ENCODE measurements around the gene TRIAP1. TPM values are rescaled to one million over a fixed set of nuclear protein-coding genes. Genes with fewer than 3 reads are reported as not detected.
"Not testable (repeated sequence)": the region's sequence is repeated elsewhere in the genome, so short reads cannot be mapped to it uniquely, and the experiment has no call there.

TRIAP1 gene
- total RNA-seq, 1 experiment from 2014 or later = 50.2 TPM

DNA sequence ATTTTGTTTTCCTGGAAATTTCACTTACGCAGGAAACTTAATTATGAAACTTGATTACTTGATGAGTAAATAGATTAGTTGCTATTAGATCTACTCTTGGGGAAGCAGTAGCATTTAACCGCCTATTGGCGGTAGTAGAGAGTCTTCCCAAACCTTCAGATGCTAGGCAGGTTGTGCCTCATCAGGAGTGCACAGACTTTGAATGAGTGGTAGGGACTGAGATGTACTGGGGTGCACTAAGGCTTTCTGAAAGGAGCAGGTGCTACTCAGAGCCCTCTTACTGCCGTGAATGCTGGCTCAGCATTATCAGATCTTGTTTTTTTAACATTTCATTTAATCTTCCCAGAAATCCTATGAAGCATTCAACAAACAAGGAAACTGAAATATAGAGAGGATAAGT is 7.8 kb upstream of the TRIAP1 start:
- POLR2A ChIA-PET = interaction anchor here (0.8 to 1.9 kb wide), 3 partner anchors 13 to 16 kb away, joined by 3 to 6 read pairs (median 4); partner anchors contain the start of gene COX6A1

DNA sequence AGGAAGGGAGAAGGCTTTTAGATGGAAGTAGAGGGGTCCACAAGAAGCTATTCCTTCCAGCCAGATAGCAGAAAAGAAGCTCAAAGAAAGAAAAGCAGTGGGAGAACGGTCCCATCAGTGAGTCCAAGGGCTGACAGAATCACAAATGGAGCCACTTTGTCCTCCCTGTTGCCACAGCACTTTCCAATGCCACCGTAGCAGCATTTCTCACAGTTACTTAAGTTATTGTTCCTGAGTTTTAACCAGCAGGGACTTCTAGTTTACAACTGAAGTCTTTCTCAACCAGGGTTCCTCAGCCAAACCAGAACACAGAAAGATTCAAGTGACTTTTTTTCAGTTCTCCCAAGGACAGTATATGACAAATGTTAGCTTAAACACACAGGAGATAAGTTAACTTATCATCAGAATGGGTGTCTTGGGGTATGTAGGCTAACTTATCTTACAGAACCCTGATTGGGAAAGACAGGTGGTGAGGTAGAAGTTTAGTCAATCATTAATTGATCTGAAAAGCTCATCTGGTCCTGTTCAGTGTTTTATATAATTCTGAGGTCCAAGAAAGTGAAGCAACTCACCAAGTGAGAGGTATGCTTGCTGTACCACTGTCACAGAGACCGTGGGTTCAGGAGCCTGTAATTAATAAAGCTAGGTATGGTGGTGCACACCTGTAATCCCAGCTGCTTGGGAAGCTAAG is 7.0 kb upstream of the TRIAP1 start:
- TF ChIP-seq, protein P1, sequence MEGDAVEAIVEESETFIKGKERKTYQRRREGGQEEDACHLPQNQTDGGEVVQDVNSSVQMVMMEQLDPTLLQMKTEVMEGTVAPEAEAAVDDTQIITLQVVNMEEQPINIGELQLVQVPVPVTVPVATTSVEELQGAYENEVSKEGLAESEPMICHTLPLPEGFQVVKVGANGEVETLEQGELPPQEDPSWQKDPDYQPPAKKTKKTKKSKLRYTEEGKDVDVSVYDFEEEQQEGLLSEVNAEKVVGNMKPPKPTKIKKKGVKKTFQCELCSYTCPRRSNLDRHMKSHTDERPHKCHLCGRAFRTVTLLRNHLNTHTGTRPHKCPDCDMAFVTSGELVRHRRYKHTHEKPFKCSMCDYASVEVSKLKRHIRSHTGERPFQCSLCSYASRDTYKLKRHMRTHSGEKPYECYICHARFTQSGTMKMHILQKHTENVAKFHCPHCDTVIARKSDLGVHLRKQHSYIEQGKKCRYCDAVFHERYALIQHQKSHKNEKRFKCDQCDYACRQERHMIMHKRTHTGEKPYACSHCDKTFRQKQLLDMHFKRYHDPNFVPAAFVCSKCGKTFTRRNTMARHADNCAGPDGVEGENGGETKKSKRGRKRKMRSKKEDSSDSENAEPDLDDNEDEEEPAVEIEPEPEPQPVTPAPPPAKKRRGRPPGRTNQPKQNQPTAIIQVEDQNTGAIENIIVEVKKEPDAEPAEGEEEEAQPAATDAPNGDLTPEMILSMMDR (IDR thresholded peaks at IDR 0.05; ENCODE audit: unreplicated experiment) = no peak
- Mint-ChIP-seq H3K27me3 (ENCODE audit: insufficient read depth, unreplicated experiment) (no peaks in the 10 kb centered on the region), H3K4me3 (ENCODE audit: unreplicated experiment) (no peak overlapping the region), H3K27ac (ENCODE audit: low read depth, unreplicated experiment) (no peak overlapping the region), H3K36me3 (ENCODE audit: insufficient read depth, unreplicated experiment) (peaks cover 84% of the 10 kb centered on the region), H3K9me3 (ENCODE audit: unreplicated experiment) (no peaks in the 10 kb centered on the region), H3K4me1 (ENCODE audit: insufficient read depth, unreplicated experiment) (no peaks in the 10 kb centered on the region)
- no peak for DNase-seq (ENCODE audit: unreplicated experiment)
- intact Hi-C loops (cut with micrococcal nuclease) = no loop called here
- CTCF ChIA-PET = interaction anchor here (0.5 to 2.6 kb wide), 13 partner anchors 9 to 130 kb away, joined by 3 to 13 read pairs (median 4); partner anchors contain the start of gene SRSF9
- POLR2A ChIA-PET = interaction anchor here (0.7 to 1.9 kb wide), 4 partner anchors 13 to 662 kb away, joined by 3 to 6 read pairs (median 4); partner anchors contain the start of gene COX6A1
- BruUV-seq (replicated peaks) = no TSS peak

More for the DNA sequence above, 7.8 kb upstream of the TRIAP1 start:
- TF ChIP-seq, protein P1 (IDR thresholded peaks at IDR 0.05; ENCODE audit: unreplicated experiment) = peak; percentile 58
- peaks cover 80% of the 10 kb centered on the region for H3K36me3 Mint-ChIP-seq (ENCODE audit: insufficient read depth, unreplicated experiment)
- CTCF ChIA-PET = interaction anchor here (0.5 to 5.8 kb wide), 10 partner anchors 11 to 720 kb away, joined by 3 to 42 read pairs (median 4); partner anchors contain the start of gene SRSF9
- no peak overlapping the region for H3K27ac Mint-ChIP-seq (ENCODE audit: low read depth, unreplicated experiment)
- H3K4me3 Mint-ChIP-seq (ENCODE audit: unreplicated experiment) = no peak overlapping the region
- DNase-seq (ENCODE audit: unreplicated experiment) = peak; percentile 46
- BruUV-seq (replicated peaks) = no TSS peak
- no peaks in the 10 kb centered on the region for H3K9me3 Mint-ChIP-seq (ENCODE audit: unreplicated experiment)
- no peaks in the 10 kb centered on the region for H3K27me3 Mint-ChIP-seq (ENCODE audit: insufficient read depth, unreplicated experiment)
- no peaks in the 10 kb centered on the region for H3K4me1 Mint-ChIP-seq (ENCODE audit: insufficient read depth, unreplicated experiment)
- intact Hi-C loops (cut with micrococcal nuclease) = no loop called here

DNA sequence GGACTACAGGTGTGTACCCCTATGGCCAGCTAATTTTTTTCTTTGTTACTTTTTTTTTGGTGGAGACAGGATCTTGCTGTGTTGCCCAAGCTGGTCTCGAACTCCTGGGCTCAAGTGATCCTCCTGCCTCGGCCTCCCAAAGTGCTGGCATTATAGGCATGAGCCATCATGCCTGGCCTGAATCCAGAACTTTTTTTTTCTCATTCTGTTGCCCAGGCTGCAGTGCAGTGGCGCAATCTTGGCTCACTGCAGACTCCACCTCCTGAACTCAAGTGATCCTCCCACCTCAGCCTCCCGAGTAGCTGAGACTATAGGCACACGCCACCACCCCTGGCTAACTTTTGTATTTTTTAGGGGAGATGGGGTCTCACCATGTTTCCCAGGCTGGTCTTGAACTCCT is 6.3 kb upstream of the TRIAP1 start:
- H3K27me3 Mint-ChIP-seq (ENCODE audit: insufficient read depth, unreplicated experiment); H3K27ac Mint-ChIP-seq (ENCODE audit: low read depth, unreplicated experiment); intact Hi-C loops (cut with micrococcal nuclease); BruUV-seq (replicated peaks); H3K4me3 Mint-ChIP-seq (ENCODE audit: unreplicated experiment); H3K9me3 Mint-ChIP-seq (ENCODE audit: unreplicated experiment); H3K4me1 Mint-ChIP-seq (ENCODE audit: insufficient read depth, unreplicated experiment): not testable (repeated sequence)
- POLR2A ChIA-PET = interaction anchor here (0.7 to 2.0 kb wide), 4 partner anchors 14 to 663 kb away, joined by 3 to 6 read pairs (median 4); partner anchors contain the start of gene COX6A1
- H3K36me3 Mint-ChIP-seq (ENCODE audit: insufficient read depth, unreplicated experiment) = peaks cover 83% of the 10 kb centered on the region
- DNase-seq (ENCODE audit: unreplicated experiment) = peak; percentile 68
- CTCF ChIA-PET = interaction anchor here (0.6 to 2.6 kb wide), 10 partner anchors 10 to 130 kb away, joined by 3 to 13 read pairs (median 6); partner anchors contain the start of gene SRSF9

DNA sequence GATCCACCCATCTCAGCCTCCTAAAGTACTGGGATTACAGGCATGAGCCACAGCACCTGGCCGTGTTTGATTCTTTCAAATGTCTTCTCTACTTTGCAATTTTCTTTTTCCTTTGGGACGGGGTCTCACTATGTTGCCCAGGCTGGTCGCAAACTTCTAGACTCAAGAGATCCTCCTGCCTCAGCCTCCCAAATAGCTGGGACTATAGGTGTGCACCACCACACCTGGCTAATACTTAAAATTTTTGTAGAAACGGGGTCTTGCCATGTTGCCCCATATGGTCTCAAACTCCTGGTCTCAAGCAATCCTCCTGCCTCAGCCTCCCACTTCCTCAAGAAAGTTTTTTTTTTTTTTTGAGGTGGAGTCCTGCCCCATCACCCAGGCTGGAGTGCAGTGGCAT is 1.8 kb upstream of the TRIAP1 start:
- no TSS peak for BruUV-seq (replicated peaks)
- peak overlapping the region; percentile 100 for H3K4me3 Mint-ChIP-seq (ENCODE audit: unreplicated experiment)
- TF ChIP-seq, protein P1 (IDR thresholded peaks at IDR 0.05; ENCODE audit: unreplicated experiment) = no peak
- peaks cover 64% of the 10 kb centered on the region for H3K36me3 Mint-ChIP-seq (ENCODE audit: insufficient read depth, unreplicated experiment)
- intact Hi-C loops (cut with micrococcal nuclease) = no loop called here
- no peak for DNase-seq (ENCODE audit: unreplicated experiment)
- peaks cover 7% of the 10 kb centered on the region for H3K4me1 Mint-ChIP-seq (ENCODE audit: insufficient read depth, unreplicated experiment)
- ChIA-PET POLR2A (interaction anchor here (0.7 to 4.1 kb wide), 6 partner anchors 9 to 257 kb away, joined by 3 to 32 read pairs (median 6); partner anchors contain the start of gene SRSF9), CTCF (interaction anchor here (0.6 to 4.7 kb wide), 11 partner anchors 19 to 793 kb away, joined by 3 to 22 read pairs (median 4); partner anchors contain the start of gene SRSF9)
- no peaks in the 10 kb centered on the region for H3K9me3 Mint-ChIP-seq (ENCODE audit: unreplicated experiment)
- H3K27ac Mint-ChIP-seq (ENCODE audit: low read depth, unreplicated experiment) = peak overlapping the region; percentile 90
- no peaks in the 10 kb centered on the region for H3K27me3 Mint-ChIP-seq (ENCODE audit: insufficient read depth, unreplicated experiment)

DNA sequence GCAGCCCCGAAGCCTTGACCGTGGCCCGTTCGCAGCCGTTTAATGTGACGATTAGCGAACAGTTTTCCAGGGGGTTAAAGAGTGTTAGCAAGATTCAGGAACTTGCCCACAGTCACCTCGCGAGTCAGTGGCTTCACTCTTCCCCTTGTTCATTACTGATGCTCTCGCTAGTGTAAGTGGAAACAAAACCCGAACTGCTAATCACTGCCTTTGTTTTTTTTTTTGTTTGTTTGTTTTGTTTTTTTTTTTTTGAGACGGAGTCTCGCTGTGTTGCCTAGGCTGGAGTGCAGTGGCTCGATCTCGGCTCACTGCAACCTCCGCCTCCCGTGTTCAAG is 627 bp upstream of the TRIAP1 start:
- H3K4me1 Mint-ChIP-seq (ENCODE audit: insufficient read depth, unreplicated experiment); H3K9me3 Mint-ChIP-seq (ENCODE audit: unreplicated experiment); intact Hi-C loops (cut with micrococcal nuclease); DNase-seq (ENCODE audit: unreplicated experiment); H3K27me3 Mint-ChIP-seq (ENCODE audit: insufficient read depth, unreplicated experiment): not testable (repeated sequence)
- TSS peak; percentile 73 for BruUV-seq (replicated peaks)
- peak overlapping the region; percentile 98 for H3K27ac Mint-ChIP-seq (ENCODE audit: low read depth, unreplicated experiment)
- H3K36me3 Mint-ChIP-seq (ENCODE audit: insufficient read depth, unreplicated experiment) = peaks cover 60% of the 10 kb centered on the region
- POLR2A ChIA-PET = interaction anchor here (0.7 to 4.1 kb wide), 8 partner anchors 9 to 88 kb away, joined by 3 to 32 read pairs (median 6); partner anchors contain the start of genes COX6A1, DYNLL1 and SRSF9
- CTCF ChIA-PET = interaction anchor here (0.6 to 4.7 kb wide), 6 partner anchors 17 to 90 kb away, joined by 3 to 22 read pairs (median 5); partner anchors contain the start of gene SRSF9
- peak overlapping the region; percentile 100 for H3K4me3 Mint-ChIP-seq (ENCODE audit: unreplicated experiment)

Data from MCF 10A (cell line).